ENCODE data around the gene POLRMT.
A peak's percentile ranks its signal among the peaks of the same experiment; 100 is the strongest.
"Not testable (repeated sequence)": the region's sequence is repeated elsewhere in the genome, so short reads cannot be mapped to it uniquely, and the experiment has no call there.

POLRMT gene

DNA sequence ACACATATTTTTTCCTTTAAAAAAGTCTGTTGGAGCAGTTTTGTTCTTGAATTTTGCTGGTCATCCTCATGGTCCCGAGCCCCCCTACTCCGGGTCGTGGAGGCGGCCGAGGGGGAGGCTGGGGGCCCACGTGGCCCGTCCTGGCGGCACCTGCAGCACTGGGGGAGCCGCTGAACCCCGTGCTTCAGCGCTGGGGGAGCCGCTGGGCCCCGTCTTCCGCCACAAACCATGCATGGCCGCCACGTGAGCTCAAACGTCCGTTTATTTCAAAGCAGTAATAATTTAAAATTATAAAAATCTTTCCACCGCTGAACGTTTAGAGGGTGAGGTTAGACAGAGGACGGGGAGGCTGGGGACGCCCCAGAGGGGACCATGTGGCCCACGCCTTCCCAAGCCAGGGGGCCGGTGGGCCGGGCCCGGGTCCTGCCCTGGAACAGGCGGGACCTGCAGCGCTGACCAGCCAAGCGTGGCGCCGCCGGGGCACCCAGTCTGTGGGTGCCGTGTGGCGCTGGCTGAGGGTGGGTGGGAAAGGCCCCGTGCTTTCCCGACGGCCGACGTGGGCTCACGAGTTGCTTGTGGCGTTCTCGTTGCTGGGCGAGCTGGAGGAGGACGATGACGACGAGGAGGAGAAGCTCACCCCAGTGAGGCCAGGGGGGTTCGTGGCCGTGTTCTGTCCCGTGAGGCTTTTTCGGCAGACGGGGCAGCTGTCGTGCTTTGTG is 14.4 kb upstream of the POLRMT start:
- no peak for DNase-seq (ENCODE audit: low spot score)

DNA sequence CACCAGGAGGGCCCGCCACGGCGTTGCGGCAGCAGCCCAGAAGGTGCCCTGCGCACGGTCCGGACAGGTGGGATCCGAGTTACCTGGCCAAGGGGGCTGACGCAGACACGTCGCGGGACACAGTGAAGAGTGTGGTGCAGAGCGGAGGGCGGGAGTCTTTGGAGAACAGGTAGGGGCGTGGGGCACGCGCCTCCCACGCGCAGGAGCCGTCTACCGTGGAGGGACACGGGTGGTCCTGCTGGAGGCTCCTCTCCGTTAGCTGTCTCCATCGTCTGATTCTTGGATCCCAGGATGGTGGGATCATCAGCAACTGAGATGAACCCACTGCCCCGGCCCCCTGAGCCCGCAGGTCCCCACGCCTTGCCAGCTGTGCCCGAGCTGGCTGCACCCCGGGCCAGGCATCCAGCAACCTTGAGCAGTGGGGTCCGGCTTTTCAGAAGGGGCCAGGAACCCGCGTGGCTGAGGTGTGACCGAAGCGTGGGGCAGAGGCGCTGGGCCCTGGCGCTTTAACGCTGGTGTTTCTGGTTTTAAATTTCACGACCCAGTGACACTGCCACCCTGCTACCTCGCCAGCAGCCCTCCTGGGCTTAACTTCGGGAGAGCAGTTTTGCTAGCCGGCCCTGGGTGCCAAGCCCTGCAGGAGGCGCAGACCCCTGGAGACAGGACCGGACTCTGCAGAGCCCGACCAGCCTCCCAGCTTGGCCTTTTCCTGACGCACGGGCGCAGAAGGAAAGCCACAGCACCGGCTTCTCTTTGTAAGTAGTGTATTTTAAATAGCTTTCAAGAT is 13.6 kb upstream of the POLRMT start:
- DNase-seq (ENCODE audit: low spot score), result no peak

- DNase-seq (ENCODE audit: low spot score), result no peak
Measured at GRCh38 chr19:645912-646778, 12.8 kb upstream of the POLRMT start.

- no peak for DNase-seq (ENCODE audit: low spot score)
Measured at GRCh38 chr19:644789-645188, 11.5 kb upstream of the POLRMT start.

DNA sequence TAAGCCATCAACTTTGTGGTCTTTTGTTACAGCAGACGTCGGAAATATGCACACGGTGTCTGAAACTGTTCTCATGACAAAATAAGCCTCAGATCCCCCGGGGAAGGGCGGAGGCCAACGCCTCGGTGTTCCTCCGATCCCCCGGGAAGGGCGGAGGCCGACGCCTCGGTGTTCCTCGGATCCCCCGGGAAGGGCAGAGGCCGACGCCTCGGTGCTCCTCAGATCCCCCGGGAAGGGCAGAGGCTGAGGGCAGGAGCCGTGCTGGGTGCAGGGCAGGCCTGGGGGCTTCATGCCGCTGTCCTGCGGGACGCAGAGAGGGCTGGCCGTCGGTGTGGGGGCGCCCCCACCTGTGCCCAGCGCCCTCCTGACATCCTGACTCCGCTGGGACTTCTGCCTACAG is 11.0 kb upstream of the POLRMT start:
- no peak for DNase-seq (ENCODE audit: low spot score)

- no peak for DNase-seq (ENCODE audit: low spot score)
Measured at GRCh38 chr19:643736-644135, 10.4 kb upstream of the POLRMT start.

DNA sequence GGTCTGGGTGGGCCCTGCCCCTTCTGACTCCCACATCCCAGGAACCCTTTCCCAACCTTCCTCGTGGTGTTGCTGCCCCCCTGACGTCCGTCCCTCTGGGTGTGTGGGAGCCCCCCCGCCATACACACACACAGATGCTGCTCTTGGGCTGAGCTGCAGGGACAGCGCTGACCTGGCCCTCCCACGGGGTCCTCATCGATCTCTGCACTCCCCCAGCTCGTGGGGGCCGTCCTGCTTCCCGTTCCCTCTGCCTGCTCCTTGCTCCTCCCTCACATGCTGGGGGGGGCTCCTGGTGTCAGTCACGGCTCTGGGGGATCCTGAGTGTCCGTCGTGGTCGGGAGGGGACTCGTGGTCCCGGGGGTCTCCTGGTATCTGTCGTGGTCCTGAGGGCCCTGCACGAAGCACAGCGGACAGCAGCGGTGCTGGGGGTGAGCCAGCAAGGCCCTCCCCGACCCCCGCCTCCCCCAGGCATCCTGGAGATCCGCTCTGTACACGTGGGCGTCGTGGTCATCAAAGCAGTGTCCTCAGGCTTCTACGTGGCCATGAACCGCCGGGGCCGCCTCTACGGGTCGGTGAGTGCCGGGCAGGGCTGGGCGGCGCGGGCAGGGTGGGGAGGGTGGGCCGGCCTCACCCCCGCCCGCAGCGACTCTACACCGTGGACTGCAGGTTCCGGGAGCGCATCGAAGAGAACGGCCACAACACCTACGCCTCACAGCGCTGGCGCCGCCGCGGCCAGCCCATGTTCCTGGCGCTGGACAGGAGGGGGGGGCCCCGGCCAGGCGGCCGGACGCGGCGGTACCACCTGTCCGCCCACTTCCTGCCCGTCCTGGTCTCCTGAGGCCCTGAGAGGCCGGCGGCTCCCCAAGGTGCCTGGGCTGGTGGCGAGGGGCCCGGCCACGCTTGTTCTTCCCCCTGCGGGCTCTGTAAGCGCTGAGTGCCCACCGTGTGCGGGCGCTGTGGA is 9.7 kb upstream of the POLRMT start:
- DNase-seq (ENCODE audit: low spot score), result no peak

DNA sequence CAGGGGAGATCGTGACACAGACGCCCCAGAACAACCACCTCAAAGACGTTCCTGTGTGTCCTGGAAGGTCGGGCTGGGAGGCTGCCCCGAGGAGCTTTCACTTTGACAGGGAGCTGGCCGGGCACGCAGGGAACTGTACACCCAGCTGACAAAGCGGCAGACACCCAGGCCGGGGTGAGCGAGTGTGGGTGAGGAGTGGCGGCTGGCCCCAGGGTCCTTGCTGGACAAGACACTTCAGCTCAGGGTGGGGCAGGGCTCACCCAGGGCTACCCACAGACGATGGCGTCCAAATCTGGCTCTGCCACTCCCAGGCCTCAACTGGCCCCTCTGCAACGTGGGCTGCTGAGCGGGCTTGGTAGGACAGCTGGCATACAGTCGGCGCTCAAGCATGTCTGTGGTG is 8.4 kb upstream of the POLRMT start:
- no peak for DNase-seq (ENCODE audit: low spot score)

DNA sequence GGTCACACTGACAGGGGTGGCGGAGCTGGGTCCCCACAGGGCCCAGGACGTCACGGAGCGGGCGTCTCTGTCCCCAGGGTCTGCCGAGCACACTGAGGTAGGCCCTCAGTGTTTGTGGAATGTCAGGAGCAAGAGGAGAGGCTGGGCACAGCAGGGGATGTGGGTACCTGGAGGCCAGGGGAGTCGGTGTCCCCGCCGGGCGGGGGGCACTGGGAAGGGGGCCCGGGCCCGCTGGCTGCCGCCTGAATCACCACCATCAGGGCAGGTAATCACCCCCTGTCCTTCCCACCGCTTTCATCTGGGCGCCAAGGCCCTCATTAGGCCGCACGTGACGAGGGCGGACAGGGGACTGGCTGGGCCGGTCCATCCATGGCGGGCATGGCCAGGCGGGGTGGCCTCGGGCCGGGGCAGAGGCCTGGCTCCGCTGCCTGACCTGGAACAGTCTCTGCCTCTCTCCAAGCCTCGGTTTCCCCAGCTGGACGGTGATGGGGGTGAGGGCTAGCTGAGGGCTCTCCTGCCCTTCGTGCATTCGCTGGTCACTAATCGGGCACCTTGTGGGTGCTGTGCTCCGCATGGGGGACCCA is 7.4 kb upstream of the POLRMT start:
- no peak for DNase-seq (ENCODE audit: low spot score)

DNA sequence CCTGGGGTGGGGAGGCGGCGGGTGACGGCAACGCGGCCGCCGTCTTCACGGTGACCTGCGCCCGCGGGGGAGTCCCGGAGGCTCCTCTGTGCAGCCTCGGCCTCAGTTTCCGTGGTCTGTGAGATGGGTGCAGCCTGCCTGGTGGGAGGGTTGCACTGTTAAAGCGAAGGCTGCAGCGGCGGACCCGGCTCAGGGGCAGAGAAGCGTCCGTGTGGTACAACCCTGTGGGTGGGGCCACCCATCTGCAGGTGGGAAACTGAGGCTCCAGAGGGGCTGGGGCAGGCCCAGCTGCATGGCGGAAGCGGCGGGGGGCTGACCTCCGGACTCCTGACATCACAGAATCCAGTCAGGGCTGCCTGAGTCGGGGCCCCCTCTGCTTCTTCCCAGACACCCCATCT is 6.8 kb upstream of the POLRMT start:
- no peak for DNase-seq (ENCODE audit: low spot score)

DNA sequence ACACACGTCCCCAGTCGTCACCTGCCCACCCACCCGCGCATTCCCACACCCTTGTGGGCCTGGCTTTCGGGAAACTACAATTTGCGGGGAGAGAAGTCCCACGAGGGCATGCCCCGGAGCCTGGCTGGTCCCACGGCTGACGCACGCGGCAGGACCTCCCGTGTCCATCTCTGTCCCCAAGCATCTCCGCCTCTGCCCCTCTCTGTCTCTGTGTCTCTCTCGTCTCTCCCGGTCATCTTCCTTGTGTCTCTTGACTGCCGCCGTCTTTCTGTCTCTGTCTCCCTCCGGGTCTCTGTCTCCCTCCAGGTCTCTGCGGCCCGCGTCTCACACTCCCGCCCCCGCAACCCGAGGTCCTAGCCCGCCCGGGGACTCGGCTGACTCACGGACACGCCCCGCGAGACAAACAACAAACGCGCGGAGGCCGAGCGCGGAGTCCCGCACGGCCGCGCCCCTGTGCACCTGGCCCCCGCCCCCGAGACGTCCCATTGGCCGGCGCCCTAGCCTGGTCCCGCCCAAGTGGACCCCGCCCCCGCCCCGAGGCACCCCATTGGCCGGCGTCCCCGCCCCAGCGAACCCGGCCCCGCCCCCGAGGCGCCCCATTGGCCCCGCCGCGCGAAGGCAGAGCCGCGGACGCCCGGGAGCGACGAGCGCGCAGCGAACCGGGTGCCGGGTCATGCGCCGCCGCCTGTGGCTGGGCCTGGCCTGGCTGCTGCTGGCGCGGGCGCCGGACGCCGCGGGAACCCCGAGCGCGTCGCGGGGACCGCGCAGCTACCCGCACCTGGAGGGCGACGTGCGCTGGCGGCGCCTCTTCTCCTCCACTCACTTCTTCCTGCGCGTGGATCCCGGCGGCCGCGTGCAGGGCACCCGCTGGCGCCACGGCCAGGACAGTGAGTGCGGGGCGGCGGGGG is 6.2 kb upstream of the POLRMT start, which contains the start of gene FGF22:
Gene FGF22 (plus strand): TSS at position 627 of the 908 bp plus-strand sequence. CDS start 47 bp downstream, at position 674.
- peak; percentile 82 for DNase-seq (ENCODE audit: low spot score)

- DNase-seq (ENCODE audit: low spot score), result no peak
Measured at GRCh38 chr19:638906-639252, 5.5 kb upstream of the POLRMT start.

- no peak for DNase-seq (ENCODE audit: low spot score)
Measured at GRCh38 chr19:634975-635652, 1.8 kb upstream of the POLRMT start.

GRCh38 chr19:633786-634639 is 676 bp upstream of the POLRMT start:
- DNase-seq (ENCODE audit: low spot score), result no peak

DNA sequence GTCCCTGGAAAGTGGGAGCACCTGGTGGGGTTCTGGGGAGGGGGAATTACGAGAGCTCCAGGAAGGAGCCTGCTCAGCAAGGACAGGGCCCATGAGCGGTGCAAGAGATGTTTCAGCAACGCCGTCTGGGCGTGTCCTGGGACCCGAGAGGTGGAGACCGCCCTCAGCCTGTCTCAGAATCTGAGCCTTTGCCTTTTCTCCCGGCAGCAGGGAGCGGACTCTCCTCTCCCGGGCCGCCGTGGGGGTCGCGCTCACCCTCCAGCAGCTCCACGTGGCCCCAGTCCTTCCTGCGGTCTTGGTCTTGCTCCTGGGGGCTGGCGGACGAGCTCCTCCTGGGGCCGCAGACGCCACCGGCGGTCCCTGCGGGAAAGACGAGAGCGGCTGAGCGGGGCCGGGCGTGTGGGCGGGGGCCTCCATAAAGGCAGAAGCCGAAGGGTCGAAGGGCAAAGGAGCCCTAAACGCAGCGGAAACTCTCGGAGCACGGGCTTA is 714 bp downstream of the POLRMT start:
- no peak for DNase-seq (ENCODE audit: low spot score)

GRCh38 chr19:629961-630714 is 3.2 kb downstream of the POLRMT start:
- DNase-seq (ENCODE audit: low spot score), result no peak

DNA sequence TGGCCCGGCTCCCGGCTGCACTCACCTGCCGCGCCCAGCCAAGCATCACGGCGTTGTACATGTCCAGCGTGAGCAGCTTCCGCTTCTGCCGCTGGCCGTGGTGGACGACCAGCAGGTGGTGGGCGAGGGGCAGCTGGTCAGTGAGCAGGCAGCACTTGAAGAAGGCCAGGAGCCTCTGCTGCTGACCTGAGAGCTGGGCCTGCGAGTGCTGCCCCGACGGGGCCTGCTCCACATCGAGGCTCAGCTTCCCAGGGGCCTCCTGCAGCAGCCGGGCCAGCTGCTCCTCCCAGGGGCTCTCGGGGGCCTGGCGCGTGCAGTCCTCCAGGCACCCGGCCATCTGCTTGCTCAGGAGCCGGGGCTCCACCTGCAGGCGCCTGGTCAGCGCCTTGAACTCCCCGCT is 3.8 kb downstream of the POLRMT start:
- DNase-seq (ENCODE audit: low spot score), result not testable (repeated sequence)

- no peak for DNase-seq (ENCODE audit: low spot score)
Measured at GRCh38 chr19:628168-628567, 5.2 kb downstream of the POLRMT start.
